HFFc6 (cell line): Measurements from ENCODE around the gene MYOM3. TPM values are rescaled to one million over a fixed set of nuclear protein-coding genes. Genes with fewer than 3 reads are reported as not detected.

ENCODE experiments used
- DNase-seq: peaks from one replicate; pipeline ENCODE4 v3.0.0-alpha.2; 2018
- H3K27ac Mint-ChIP-seq: 2 replicates; pipeline ENCODE4 v1.8.0; 2020; ENCODE audit warnings: mild to moderate bottlenecking, mixed read lengths
- H3K27me3 Mint-ChIP-seq: 2 replicates; pipeline ENCODE4 v1.8.0; 2021; ENCODE audit warnings: mild to moderate bottlenecking, moderate library complexity, mixed read lengths; ENCODE audit not compliant: insufficient read depth
- H3K36me3 Mint-ChIP-seq: 2 replicates; pipeline ENCODE4 v1.8.0; 2021; ENCODE audit warnings: low read depth, mixed read lengths
- H3K4me1 Mint-ChIP-seq: 2 replicates; pipeline ENCODE4 v1.8.0; 2020; ENCODE audit warnings: low read depth, mixed read lengths
- H3K4me3 Mint-ChIP-seq: 2 replicates; pipeline ENCODE4 v1.8.0; 2020; ENCODE audit warnings: mild to moderate bottlenecking, moderate library complexity, mixed read lengths
- H3K9me3 Mint-ChIP-seq: 2 replicates; pipeline ENCODE4 v1.8.0; 2020; ENCODE audit warnings: mild to moderate bottlenecking, mixed read lengths
- CTCF ChIP-seq: fragments of 200-600 bp; sonication (generic); IDR thresholded peaks from 2 replicates; pipeline ENCODE4 v1.5.0; 2021; ENCODE audit warnings: antibody characterized with exemption, mild to moderate bottlenecking
- total RNA-seq, 6 experiments: library from RNA; stranded (reverse); fragmentation: NEBNext Ultra II Directional; extraction: Animal tissue kit (Norgen Biotek cat#: 25700); gene quantifications; 2 replicates in 1 of 6; 3 replicates in 5 of 6; pipeline ENCODE4 v1.2.3, GENCODE V29; 2021

MYOM3 gene
- total RNA-seq, 6 experiments from 2014 or later: 0.03 to 0.05 (median 0.05) TPM; not detected in 3

- no peak for DNase-seq
- Mint-ChIP-seq H3K36me3 (no peaks in the 10 kb centered on the region), H3K9me3 (no peaks in the 10 kb centered on the region), H3K4me3 (no peak overlapping the region), H3K27me3 (peaks cover 52% of the 10 kb centered on the region), H3K4me1 (peaks cover 7% of the 10 kb centered on the region; the same call in 1 of the 2 replicates), H3K27ac (no peak overlapping the region)
- TF ChIP-seq CTCF: no peak
Measured at GRCh38 chr1:24082372-24082771, 29.6 kb downstream of the MYOM3 start.

- H3K4me1 Mint-ChIP-seq: peaks cover 7% of the 10 kb centered on the region; the same call in 1 of the 2 replicates
- no peak overlapping the region for H3K27ac Mint-ChIP-seq
- DNase-seq: no peak
- H3K27me3 Mint-ChIP-seq: peaks cover 47% of the 10 kb centered on the region
- no peaks in the 10 kb centered on the region for H3K9me3 Mint-ChIP-seq
- H3K36me3 Mint-ChIP-seq: no peaks in the 10 kb centered on the region
- TF ChIP-seq CTCF: no peak
- no peak overlapping the region for H3K4me3 Mint-ChIP-seq
Measured at GRCh38 chr1:24081190-24081589, 30.7 kb downstream of the MYOM3 start.

- Mint-ChIP-seq H3K9me3 (no peaks in the 10 kb centered on the region), H3K27me3 (peaks cover 48% of the 10 kb centered on the region), H3K4me3 (no peak overlapping the region), H3K4me1 (no peaks in the 10 kb centered on the region), H3K36me3 (no peaks in the 10 kb centered on the region), H3K27ac (no peak overlapping the region)
- no peak for TF ChIP-seq CTCF
- no peak for DNase-seq
Measured at GRCh38 chr1:24080131-24080530, 31.8 kb downstream of the MYOM3 start.

- Mint-ChIP-seq H3K4me3 (no peak overlapping the region), H3K27me3 (peaks cover 32% of the 10 kb centered on the region), H3K9me3 (no peaks in the 10 kb centered on the region), H3K4me1 (no peaks in the 10 kb centered on the region), H3K27ac (no peak overlapping the region), H3K36me3 (no peaks in the 10 kb centered on the region)
- DNase-seq: no peak
- no peak for TF ChIP-seq CTCF
Measured at GRCh38 chr1:24077278-24077978, 34.5 kb downstream of the MYOM3 start.

- TF ChIP-seq CTCF: no peak
- Mint-ChIP-seq H3K36me3 (no peaks in the 10 kb centered on the region), H3K4me1 (peaks cover 3% of the 10 kb centered on the region; the same call in 1 of the 2 replicates), H3K4me3 (no peak overlapping the region), H3K27ac (no peak overlapping the region), H3K9me3 (no peaks in the 10 kb centered on the region), H3K27me3 (peaks cover 21% of the 10 kb centered on the region)
- no peak for DNase-seq
Measured at GRCh38 chr1:24075946-24076345, 36.0 kb downstream of the MYOM3 start.
